Endothelial cell (in vitro differentiated cells): ENCODE data around the gene PIGT. TPM values are rescaled to one million over a fixed set of nuclear protein-coding genes. Genes with fewer than 3 reads are reported as not detected.

Source experiments
- DNase-seq: peaks from one replicate; pipeline ENCODE4 v3.0.0; 2021; ENCODE audit warnings: low spot score
- H3K27ac Mint-ChIP-seq: one replicate; pipeline ENCODE4 v1.8.0; 2021; ENCODE audit warnings: mixed read lengths, inconsistent platforms; ENCODE audit not compliant: unreplicated experiment
- H3K27me3 Mint-ChIP-seq: one replicate; pipeline ENCODE4 v1.8.0; 2021; ENCODE audit warnings: mild to moderate bottlenecking, moderate library complexity, mixed read lengths, inconsistent platforms; ENCODE audit not compliant: unreplicated experiment
- H3K36me3 Mint-ChIP-seq: one replicate; pipeline ENCODE4 v1.8.0; 2021; ENCODE audit warnings: mild to moderate bottlenecking, low read depth, mixed read lengths, inconsistent platforms; ENCODE audit not compliant: unreplicated experiment
- H3K4me1 Mint-ChIP-seq: one replicate; pipeline ENCODE4 v1.8.0; 2021; ENCODE audit warnings: mild to moderate bottlenecking, mixed read lengths, inconsistent platforms; ENCODE audit not compliant: unreplicated experiment
- H3K4me3 Mint-ChIP-seq: one replicate; pipeline ENCODE4 v1.8.0; 2021; ENCODE audit warnings: mild to moderate bottlenecking, mixed read lengths, inconsistent platforms; ENCODE audit not compliant: unreplicated experiment
- H3K9me3 Mint-ChIP-seq: one replicate; pipeline ENCODE4 v1.8.0; 2021; ENCODE audit warnings: mixed read lengths, inconsistent platforms; ENCODE audit not compliant: unreplicated experiment
- total RNA-seq: library from RNA; stranded (reverse); fragmentation: NEBNext Ultra II Directional; extraction: Animal tissue kit (Norgen Biotek cat#: 25700); gene quantifications from one replicate; pipeline ENCODE4 v1.2.1, GENCODE V29; 2021; ENCODE audit not compliant: unreplicated experiment
- TF ChIP-seq, protein P1 (sequence below): fragments of 200-600 bp; sonication (generic); IDR thresholded peaks from one replicate; pipeline ENCODE4 v1.5.0; 2021; ENCODE audit warnings: antibody characterized with exemption; ENCODE audit not compliant: unreplicated experiment

The PIGT gene
- total RNA-seq, 1 donor from 2014 or later, result 68.6 TPM

DNA sequence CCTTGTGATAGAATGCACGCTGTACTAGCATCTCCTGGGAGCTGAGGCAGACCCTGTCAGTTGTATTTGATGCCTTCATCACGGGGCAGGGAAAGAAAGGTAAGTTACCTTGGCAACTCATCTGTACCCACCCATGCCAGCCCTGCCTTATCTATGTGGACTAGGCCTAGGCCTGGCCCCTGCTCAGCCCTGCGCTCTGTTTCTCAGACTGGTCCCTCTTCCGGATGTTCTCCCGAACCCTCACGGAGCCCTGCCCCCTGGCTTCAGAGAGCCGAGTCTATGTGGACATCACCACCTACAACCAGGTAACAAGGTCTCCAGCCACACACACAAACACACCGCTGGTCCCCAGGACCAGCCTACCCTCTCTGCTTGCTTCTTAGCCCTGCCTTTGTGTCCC is 4.2 kb downstream of the PIGT start:
- Mint-ChIP-seq H3K4me3 (peak overlapping the region; percentile 56), H3K27me3 (peaks cover 4% of the 10 kb centered on the region), H3K4me1 (peaks cover 10% of the 10 kb centered on the region), H3K36me3 (peaks cover 27% of the 10 kb centered on the region), H3K9me3 (no peaks in the 10 kb centered on the region), H3K27ac (no peak overlapping the region)
- TF ChIP-seq, protein P1, sequence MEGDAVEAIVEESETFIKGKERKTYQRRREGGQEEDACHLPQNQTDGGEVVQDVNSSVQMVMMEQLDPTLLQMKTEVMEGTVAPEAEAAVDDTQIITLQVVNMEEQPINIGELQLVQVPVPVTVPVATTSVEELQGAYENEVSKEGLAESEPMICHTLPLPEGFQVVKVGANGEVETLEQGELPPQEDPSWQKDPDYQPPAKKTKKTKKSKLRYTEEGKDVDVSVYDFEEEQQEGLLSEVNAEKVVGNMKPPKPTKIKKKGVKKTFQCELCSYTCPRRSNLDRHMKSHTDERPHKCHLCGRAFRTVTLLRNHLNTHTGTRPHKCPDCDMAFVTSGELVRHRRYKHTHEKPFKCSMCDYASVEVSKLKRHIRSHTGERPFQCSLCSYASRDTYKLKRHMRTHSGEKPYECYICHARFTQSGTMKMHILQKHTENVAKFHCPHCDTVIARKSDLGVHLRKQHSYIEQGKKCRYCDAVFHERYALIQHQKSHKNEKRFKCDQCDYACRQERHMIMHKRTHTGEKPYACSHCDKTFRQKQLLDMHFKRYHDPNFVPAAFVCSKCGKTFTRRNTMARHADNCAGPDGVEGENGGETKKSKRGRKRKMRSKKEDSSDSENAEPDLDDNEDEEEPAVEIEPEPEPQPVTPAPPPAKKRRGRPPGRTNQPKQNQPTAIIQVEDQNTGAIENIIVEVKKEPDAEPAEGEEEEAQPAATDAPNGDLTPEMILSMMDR, result no peak
- no peak for DNase-seq

DNA sequence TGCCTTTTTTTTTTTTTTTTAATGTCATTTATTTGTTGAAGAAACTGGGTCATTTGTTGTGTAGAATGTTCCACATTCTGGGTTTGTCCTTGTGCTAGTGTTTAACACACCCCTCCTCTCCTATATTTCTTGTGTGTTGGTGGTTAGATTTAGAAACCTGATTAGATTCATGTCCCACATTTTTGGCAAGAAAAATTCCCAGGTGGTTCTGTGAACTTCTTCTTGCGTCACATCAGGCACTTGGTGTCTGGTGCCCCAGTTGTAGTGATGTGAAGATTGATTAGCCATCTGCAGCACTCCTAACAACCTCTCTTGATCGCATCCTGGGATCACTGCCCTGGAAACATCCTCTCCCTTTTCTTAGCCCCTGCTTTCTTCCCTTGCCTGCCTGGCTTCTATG is 7.8 kb downstream of the PIGT start:
- Mint-ChIP-seq H3K27me3 (no peaks in the 10 kb centered on the region), H3K27ac (no peak overlapping the region), H3K36me3 (peaks cover 37% of the 10 kb centered on the region), H3K4me3 (no peak overlapping the region), H3K9me3 (no peaks in the 10 kb centered on the region), H3K4me1 (peaks cover 5% of the 10 kb centered on the region)
- TF ChIP-seq, protein P1, result no peak
- DNase-seq, result no peak

DNA sequence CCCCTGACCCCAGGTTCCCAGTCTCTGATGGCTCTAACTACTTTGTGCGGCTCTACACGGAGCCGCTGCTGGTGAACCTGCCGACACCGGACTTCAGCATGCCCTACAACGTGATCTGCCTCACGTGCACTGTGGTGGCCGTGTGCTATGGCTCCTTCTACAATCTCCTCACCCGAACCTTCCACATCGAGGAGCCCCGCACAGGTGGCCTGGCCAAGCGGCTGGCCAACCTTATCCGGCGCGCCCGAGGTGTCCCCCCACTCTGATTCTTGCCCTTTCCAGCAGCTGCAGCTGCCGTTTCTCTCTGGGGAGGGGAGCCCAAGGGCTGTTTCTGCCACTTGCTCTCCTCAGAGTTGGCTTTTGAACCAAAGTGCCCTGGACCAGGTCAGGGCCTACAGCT is 9.6 kb downstream of the PIGT start:
- Mint-ChIP-seq H3K4me3 (no peak overlapping the region), H3K36me3 (peaks cover 22% of the 10 kb centered on the region)
- TF ChIP-seq, protein P1, result no peak

DNA sequence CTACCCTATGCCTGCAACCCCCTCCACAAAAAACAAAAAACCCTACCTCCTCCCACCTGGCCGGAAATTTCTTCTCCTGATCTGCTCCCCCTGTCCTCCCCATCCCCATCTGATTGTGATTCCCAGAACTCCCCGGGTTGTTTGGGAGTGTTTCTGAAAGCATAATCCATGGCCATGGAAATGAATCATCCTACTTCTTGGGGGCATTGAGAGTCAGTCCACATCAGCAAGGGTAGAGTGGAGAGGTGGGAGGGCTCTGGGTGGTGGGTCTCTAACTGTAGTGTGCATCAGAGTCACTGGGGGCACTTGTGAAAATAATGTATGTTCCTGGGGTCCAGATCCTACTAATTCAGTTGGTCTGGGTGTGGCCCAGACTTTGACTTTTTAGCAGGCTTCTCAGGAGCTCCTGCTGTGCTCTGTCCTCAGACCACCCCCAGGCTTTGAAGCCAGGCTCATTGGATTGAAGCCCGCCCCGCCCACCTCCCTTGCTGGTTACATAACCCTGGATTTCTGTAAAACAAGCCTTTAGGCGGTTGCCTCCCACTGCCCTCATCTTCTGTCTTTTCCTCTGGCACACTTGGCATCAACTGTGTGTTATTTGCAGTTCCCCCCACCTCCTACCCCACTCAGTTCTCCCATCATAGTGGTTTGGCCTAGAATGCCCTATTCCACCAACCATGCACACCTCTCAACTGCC is 10.5 kb downstream of the PIGT start:
- Mint-ChIP-seq H3K27ac (no peak overlapping the region), H3K4me3 (no peak overlapping the region), H3K27me3 (peaks cover 1% of the 10 kb centered on the region), H3K9me3 (no peaks in the 10 kb centered on the region), H3K4me1 (peaks cover 3% of the 10 kb centered on the region), H3K36me3 (peaks cover 18% of the 10 kb centered on the region)
- TF ChIP-seq, protein P1, result no peak
- no peak for DNase-seq

More for the DNA sequence above, 9.6 kb downstream of the PIGT start:
- H3K9me3 Mint-ChIP-seq, result no peaks in the 10 kb centered on the region
- H3K27me3 Mint-ChIP-seq, result no peaks in the 10 kb centered on the region
- peaks cover 5% of the 10 kb centered on the region for H3K4me1 Mint-ChIP-seq
- no peak overlapping the region for H3K27ac Mint-ChIP-seq
- DNase-seq, result no peak
